GM23248 (cell line): ENCODE data around the gene GNAL.

Source experiments
- EZH2 ChIP-seq: fragments of 200-600 bp; sonication (generic); IDR thresholded peaks from 2 replicates; pipeline ENCODE4 v1.6.1; 2018; ENCODE audit warnings: antibody characterized with exemption, mild to moderate bottlenecking; ENCODE audit not compliant: insufficient read depth, poor library complexity, severe bottlenecking
- EZH2phosphoT487 ChIP-seq: fragments of 200-600 bp; sonication (generic); IDR thresholded peaks from 2 replicates; pipeline ENCODE4 v1.6.1; 2018; ENCODE audit warnings: antibody characterized with exemption, moderate library complexity, mild to moderate bottlenecking, low read depth; ENCODE audit not compliant: insufficient read depth

GRCh38 chr18:11741505-11742145 lies 52.6 kb downstream of the GNAL start:
- TF ChIP-seq EZH2phosphoT487: no peak
- no peak for TF ChIP-seq EZH2
